Forelimb muscle (tissue), 1 donor: ENCODE measurements around the gene EPAS1. TPM values are rescaled to one million over a fixed set of nuclear protein-coding genes. Genes with fewer than 3 reads are reported as not detected.

Experiments used
- DNase-seq: peaks from one replicate; pipeline ENCODE4 v3.0.0-alpha.2; 2013; ENCODE audit warnings: low read depth
- polyA plus RNA-seq: library from polyadenylated mRNA; unstranded; fragments of 120-200 nt; gene quantifications from one replicate; pipeline ENCODE4 v1.2.1, GENCODE V29; 2013; ENCODE audit not compliant: insufficient read length

EPAS1 gene
- polyA plus RNA-seq, 1 donor = 29.6 TPM

DNA sequence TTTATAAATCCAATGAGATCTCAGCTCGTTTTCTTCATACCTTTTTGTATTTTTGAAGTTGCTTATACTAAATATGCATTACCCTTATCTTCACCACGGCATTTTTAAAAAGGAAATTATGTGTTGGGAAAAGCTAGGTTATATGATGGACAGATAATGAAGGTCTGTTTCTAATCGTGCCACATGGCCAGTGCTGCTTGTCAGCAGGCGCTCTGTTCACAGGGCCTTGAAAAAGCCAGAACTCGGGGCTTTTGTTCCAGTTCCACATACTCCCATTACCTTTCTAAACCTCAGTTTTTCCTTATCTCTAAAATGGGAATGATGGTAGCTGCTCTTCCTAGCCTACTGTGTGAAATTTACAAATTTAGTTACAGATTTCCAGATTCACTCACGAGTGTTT lies 42.0 kb downstream of the EPAS1 start:
- DNase-seq = no peak

DNA sequence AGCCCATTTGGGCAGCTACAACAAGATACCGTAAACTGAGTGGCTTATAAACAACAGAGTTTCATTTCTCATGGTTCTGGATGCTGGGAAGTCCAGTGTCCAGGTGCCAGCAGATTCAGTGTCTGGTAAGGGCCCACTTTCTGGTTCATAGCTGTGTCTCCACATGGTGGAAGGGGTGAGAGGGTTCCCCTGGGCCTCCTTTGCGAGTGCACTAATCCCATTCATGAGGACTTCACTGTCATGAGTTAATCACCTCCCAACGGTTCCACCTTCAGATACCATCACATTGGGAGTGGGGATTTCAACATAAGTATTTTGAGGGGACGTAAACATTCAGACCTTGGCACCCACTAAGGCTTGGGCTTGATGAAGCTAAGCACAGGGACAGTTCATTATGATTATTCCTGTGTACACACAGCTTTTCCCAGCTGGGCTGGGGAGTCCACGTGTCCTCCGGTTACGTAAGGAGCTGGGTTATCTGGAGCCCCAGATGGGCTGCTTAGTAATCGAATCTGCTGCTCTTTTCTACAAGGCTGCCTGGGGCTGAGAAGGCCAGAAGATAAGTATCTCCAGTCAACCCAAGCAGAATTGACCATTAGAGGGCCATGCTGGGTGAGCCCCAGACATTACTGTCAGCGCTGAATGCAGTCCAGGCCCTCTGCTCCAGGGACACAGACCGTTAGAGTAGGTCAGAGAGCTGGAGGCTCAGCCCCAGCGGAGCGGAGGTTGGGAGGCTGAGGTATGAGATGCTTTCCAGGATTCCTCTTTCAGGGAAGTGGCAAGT lies 42.7 kb downstream of the EPAS1 start:
- no peak for DNase-seq

DNA sequence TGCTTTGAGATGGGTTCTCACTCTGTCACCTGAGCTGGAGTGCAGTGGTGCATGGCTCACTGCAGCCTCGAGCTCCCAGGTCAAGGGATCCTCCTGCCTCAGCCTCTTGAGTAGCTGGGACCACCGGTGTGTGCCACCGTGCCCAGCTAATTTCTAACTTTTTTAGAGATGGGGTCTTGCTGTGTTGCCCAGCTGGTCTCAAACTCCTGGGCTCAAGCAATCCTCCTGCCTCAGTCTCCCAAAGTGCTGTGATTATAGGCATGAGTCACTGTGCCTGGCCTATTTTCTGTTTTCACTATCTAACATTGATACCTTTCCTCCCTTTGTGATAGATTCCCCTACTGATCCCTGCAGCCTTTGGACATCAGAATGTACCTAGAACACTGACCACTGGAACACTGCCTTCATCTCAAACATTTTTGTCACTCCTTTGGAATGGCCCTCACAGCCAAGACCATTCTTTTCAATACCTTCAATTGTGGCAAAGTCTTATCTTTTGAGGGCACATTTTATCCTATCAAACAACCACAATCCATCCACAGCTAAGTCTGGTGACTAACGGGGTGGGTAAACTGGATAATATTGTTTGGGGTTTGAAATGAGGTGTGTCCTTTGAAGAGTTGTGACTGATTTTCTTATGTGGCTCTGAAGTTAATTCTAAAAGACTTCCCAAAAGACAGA lies 43.7 kb downstream of the EPAS1 start:
- no peak for DNase-seq

DNA sequence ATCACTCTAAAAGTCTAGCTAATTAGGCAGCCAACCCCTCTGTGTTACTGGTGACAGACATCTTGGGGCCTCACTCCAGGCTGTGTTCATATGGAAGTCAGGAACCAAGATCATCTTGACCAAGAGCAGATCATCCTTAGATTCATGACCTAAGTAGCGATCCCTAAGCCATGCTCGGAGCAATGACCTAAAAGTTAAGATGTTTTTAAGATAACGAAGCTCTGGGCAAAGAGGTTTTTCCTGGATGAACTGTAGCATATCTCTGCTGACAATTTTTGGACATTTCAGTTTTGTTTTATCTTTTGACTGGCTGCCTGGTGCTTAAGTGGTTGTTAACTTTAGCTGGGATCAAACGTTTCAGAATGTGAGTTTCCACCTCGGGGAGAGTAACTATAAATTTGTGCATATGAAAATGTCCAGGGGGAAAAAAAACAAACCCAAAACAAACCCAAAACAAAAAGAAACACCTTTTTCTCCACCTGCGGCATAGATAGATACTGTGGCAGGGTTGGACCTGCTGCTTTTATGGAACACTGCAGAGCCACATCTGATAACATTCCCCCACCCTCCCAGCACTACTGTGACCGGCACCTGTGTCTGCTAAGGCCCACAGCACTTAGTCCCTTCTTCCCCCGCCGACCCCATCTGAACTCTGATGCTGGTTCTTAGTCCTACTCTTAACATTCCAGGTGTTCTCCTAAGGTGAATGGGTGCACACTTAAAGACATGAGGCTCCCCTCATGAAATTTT lies 45.5 kb downstream of the EPAS1 start:
- no peak for DNase-seq

DNA sequence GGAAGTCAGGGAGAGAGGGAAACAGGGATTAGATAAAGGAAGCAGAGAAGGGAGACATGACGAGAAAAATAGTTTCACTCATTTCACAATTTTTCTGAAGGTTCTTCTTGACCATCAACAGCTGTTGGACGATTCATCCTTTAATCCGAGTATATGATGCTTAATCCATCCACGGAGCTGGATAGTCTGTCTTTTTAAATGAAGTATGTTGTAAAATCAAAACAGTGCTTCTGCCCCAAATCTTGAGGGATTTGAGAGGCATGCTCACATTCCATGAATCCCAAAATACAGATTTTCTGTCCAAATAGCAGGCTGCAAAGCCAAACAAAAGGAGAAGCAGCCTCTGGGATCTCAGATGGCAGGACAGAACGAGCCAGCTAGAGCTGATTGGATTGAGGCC lies 47.5 kb downstream of the EPAS1 start:
- no peak for DNase-seq

DNA sequence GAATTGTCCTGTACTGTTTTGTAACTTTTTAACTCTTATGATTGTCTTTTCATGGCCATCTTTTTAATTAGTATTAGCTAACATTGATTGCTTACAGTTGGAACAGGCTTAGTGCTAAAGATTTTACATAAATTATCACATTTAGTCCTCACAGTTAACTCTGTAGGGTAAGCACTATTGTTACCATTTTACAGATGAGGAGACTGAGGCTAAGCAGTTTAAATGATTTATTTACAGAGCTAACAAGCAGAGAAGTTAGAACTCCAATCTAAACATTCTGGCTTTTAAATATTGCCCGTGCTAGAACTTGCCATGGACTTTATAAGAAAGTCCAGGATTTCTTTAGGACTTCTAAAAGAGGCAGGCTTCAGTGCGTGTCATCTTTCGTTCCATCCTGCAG lies 48.6 kb downstream of the EPAS1 start:
- DNase-seq = no peak

DNA sequence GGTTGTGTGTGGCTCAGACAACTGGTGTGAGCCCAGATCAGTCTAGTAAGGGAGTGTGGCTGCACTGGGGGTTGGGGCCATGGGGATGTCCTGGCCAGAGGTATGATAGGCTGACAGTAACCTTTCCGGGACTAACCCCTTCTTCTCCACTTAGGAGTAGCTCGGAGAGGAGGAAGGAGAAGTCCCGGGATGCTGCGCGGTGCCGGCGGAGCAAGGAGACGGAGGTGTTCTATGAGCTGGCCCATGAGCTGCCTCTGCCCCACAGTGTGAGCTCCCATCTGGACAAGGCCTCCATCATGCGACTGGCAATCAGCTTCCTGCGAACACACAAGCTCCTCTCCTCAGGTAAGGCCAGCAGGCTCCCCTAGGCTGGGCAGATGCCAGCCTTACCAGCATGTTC lies 49.5 kb downstream of the EPAS1 start:
- no peak for DNase-seq

DNA sequence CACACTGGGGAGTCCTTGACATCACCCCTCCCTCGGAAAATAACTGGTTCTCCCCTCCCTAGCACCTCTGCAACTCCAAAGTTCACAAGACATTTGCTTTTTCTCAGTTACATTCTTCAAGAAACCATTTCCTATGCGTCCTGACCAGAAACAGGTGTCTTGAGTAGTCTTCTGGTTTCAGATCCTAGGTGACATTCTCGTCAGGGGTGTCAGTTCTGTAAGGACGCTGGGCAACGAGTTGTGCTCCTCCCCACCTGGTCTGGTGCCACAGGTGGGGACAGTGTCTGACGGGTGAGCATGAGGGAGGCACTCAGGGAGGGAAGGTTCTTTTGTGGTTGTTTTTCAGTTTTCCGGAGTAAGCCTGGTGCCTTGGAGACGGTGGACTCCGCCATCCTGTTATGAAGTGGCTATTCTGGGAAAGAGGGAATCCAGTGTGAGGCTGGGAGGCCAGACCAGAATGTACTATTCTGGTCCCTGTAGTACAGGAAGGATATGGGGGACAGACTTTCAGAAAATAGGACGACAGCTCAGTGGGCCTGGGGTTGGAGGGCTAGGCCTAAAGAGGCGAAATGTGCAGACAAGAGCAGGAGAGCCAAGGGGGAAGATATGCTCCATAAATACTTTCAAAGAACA lies 50.6 kb downstream of the EPAS1 start:
- DNase-seq = no peak

DNA sequence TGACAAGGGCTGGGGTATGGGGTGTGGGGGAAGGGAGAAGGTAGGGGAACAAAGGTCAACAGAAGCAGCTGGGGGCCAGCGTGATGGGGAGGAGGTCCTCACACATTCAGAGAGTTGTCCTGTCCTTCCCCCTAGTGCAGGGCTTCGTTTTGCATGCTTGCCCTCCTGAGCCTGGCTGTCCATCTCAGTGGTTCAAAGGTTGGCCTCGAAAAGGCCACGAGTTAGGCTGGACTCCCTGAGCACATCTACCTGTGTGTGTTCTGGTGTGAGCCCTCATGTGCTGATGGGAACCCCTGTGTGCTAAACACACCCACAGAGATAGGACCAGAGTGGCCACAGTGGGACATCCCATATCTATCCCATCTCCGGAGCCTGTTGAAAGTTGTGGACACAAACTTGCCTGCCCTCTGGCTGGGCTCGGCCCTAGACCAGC lies 51.9 kb downstream of the EPAS1 start:
- DNase-seq = no peak

DNA sequence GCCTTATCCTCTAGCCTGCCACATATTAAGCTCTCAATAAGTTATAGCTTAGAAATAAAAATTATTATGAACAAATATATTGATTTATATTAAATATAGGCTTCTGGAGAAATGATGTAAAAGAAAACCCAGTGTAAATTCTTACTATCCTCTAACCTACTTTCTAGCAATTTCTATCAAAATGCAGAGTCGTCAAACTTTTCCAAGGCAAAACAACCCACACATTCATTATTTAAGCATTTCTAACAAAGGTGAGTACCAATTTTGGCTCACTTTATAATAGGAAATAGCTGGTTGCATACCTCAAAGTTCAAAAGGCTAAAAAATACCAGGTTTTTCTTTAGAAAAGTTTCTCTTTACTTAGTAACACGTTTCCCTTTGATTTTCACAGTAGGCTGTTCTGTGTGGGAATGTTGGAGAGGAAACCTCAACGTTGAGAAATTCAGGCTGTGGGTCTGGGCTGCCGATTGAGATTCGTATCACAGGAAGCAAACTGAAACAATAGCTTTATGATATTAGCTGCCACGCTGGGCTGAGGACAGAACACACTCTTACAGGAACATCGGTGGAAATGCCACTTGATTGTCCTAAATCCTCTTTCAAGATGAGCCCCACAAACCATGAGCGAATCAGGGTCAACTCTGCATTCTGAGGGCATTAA lies 53.0 kb downstream of the EPAS1 start:
- no peak for DNase-seq

DNA sequence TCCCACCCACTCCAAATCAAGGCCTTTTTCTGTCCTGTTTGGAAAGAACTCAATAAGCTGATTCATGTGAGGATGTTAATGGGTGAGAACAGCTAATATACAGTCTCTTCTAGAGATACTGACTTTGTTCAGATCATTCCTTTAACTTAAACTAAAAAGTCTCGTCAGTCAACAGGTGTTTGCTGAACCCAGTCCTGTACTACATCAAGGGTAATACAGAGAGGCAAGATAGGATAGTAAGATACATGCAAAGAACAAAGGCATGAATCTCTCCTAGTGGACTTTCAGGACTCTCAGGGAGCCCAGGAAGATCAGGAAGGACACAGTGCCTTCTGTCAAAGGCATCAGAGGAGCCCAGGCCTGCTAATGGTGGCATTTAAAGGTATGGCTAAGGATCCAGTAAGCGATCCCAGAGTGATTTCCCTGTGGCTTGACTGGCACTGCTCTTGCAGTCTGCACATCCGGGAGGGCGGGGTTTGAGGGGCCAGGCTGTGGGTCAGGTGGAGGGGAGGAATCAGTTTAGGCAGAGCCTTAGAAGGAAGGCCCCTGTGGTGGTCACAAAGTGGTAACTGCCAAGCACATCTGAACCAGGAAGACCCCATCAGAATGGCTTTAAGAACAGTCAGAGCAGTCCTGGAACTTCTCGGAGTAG lies 54.0 kb downstream of the EPAS1 start:
- no peak for DNase-seq

DNA sequence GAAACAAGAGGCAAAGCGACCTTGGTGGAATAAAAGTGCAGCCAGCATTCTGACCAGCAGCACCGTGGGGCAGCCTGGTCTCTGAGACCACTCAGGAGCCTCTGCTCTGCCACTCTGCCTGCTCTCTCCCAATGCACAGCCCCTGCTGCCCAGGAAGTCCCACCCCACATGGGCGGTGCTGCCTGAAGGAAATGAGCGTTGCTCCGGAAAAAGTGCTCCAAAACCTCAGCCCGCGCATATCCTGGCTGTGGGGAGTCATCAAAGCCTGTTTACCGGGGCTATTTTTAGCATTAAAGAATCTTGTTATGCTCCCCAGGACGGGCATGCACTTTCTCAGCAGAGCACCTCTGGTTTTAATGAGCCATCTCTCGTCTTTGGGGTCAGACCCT lies 54.5 kb downstream of the EPAS1 start:
- DNase-seq = no peak

DNA sequence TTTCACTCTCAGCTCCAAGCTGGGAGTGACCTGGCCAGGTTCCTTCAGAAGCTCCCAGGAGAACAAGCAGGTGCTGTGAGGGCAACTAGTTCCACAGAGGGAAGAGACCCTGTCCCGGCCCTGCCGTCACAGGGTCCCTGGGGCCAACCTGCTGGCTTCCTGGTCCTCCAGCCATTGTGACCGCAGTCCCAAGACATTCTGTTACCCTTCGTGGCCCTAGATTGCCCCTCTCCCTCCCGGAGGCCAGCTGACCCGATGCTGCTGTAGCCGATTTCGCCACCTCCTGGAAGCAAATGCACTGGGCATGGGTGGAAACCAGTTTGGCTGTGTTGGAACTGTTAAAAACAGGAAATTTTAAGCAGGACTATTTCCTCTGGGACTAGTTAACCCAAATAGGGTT lies 55.4 kb downstream of the EPAS1 start:
- DNase-seq = no peak

DNA sequence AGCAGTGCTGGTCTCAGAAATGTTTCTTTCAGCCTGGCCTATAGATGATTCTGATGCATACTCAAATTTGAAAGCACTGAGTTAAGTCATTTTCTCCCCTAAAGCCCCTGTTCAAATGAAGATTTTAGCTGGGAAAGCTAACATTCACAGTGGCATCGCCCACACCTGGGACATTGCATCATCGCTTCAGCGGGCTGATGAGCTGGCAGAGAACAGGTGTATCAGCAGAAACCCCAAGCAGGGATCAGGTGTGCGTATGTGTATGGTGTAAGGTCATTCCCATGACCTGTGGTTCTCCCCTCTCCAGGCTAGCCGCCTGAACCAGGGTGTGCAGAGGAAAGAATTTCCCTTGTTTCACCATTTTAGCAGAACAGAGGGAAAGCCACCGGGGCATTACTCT lies 56.3 kb downstream of the EPAS1 start:
- DNase-seq = no peak

DNA sequence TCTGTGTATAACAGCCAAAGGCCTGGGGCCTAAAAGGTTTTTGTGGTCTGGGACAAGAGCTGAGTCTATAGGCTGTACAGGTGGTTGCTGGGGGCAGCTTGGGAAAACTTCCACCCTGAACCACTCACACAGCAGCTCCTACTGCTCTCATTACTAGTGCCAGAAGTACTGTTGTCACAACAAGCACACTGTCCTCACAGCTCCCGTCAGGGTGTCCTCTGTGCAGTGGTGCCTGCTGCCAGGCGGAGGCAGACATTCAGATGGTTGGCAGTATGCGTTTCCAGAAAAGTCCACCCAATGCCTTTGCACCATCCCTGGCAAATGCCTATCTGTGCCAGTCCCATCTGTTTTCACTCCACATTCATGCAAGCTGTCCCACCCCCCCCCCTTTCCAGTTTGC lies 58.5 kb downstream of the EPAS1 start:
- no peak for DNase-seq

DNA sequence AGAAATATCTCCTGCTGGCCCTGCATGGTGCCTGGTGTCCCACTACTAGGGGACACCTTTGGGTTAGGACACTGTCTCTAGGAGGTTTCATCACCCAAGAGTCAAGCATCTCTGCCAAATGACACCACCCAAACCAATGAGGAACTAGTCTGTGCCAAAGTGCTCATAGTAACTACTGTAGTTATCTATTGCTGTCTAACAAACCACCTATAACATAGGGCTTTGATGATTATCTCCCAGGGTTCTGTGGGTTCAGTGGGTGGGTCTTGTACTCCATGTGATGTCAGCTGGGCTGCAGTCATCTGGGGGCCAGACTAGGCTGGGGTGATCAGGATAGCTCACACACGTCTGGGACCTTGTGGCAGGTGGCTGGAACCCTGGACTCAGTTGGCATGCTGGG lies 59.8 kb downstream of the EPAS1 start:
- no peak for DNase-seq

DNA sequence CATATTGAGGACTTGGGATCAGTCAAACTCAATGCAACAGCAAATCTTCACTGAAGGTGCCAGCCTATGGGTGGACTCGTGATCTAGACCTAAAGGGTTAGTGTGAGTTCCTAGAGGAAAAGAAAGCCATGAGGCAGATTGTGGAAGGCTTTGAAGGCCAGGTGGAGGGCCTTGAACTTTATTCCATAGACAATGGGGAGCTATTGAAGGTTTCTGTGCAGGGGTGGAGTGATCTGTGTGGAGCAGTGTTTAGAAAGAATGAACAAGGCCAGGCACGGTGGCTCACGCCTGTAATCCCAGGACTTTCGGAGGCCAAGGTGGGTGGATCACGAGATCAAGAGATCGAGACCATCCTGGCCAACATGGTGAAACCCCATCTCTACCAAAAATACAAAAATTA lies 61.5 kb downstream of the EPAS1 start:
- no peak for DNase-seq

DNA sequence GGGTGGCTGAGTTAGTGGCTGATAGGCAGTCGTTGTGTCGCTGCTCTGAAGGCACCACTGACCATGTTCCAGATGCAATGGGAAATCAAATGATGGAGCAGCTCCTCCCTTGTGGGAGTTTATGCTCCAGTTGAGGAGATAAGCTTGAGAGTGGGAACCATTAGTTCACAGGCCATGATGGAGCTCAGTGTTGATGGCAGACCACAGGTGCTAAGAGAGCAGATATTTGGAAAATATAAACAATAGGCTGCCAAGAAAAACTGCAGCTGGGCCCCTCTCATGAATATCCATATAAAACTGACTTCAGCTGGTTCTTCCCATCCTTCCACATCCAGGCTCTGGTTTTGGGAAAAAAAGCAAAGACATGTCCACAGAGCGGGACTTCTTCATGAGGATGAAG lies 63.1 kb downstream of the EPAS1 start:
- no peak for DNase-seq

DNA sequence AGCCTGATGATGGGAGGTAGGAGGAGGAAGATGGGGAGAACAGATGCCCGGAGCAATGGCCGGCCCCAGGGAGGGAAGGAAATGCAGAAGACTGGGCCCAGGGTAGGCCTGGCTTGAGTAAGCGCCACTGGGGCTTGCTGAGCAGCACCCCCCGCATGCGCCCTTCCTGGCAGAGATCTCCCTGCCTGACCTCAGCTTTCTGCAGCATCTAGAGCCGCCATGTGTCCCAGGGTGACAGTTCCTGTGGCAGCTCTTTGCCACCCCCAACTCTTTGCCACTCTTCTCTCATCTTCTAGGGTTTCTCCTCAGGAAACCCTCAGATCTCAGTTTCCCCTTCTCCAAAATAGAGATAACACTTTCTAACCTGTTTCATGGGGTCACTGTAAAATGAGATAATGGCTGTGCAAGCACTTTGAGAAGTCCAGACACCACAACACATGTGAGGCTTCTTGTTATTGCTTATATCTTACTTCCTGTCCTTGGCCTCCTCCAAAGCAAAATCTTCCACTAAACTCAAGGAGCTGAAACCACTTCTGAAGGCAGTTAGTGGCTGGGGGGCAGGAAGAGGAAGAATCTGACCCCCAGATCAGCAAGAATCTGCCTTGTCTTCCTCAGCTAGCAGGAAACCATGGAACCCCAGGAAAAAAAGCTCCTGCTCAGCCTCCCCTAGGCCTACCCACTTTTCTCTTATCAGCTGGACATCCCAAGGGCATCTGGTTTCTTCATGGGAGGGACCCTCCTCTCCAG lies 64.9 kb downstream of the EPAS1 start:
- DNase-seq = no peak

DNA sequence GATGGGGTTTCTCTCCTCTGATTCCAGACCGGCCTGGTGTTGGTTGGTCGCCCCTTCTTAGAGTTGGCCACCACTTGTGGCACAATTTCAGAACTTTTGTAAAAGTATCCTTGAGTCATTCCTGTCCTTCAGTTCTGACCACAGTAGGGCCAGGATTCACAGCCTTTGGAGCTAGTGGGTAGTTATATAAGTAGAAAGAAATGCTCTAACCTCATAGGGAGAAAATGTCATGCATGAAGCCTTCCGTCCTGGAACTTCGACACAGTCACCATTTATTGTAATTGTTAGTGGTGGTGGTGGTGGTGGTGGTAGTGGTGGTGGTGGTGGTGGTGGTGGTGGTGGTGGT lies 65.4 kb downstream of the EPAS1 start:
- no peak for DNase-seq
